Measurements from ENCODE around the gene CNTN5. TPM values are rescaled to one million over a fixed set of nuclear protein-coding genes. Genes with fewer than 3 reads are reported as not detected.
A peak's percentile ranks its signal among the peaks of the same experiment; 100 is the strongest.

Gene CNTN5
- total RNA-seq, 1 donor from 2014 or later = 0.24 TPM

GRCh38 chr11:100328626-100329340 is 1308.0 kb downstream of the CNTN5 start:
- no peaks in the 10 kb centered on the region for H3K4me1 ChIP-seq
- intact Hi-C loops (cut with DNase I) = no loop called here
- no peaks in the 10 kb centered on the region for H3K9me3 ChIP-seq
- DNase-seq (no peak), ATAC-seq (no peak)
- H3K36me3 ChIP-seq = no peaks in the 10 kb centered on the region
- no peak overlapping the region for H3K4me3 ChIP-seq
- no peak for TF ChIP-seq CTCF (IDR thresholded peaks at IDR 0.05)
- no peaks in the 10 kb centered on the region for H3K27me3 ChIP-seq (ENCODE audit: low read depth)
- no peak overlapping the region for H3K27ac ChIP-seq

- H3K27me3 ChIP-seq (ENCODE audit: low read depth) = no peaks in the 10 kb centered on the region
- no peaks in the 10 kb centered on the region for H3K9me3 ChIP-seq
- intact Hi-C loops (cut with DNase I) = no loop called here
- H3K4me1 ChIP-seq = no peaks in the 10 kb centered on the region
- no peak overlapping the region for H3K27ac ChIP-seq
- no peaks in the 10 kb centered on the region for H3K36me3 ChIP-seq
- no peak for DNase-seq
- no peak for ATAC-seq
- no peak overlapping the region for H3K4me3 ChIP-seq
- TF ChIP-seq CTCF (IDR thresholded peaks at IDR 0.05) = no peak
Observed at GRCh38 chr11:100329352-100329751, 1308.6 kb downstream of the CNTN5 start.

GRCh38 chr11:100336873-100337272 is 1316.1 kb downstream of the CNTN5 start:
- Histone ChIP-seq H3K27me3 (ENCODE audit: low read depth) (no peaks in the 10 kb centered on the region), H3K36me3 (no peaks in the 10 kb centered on the region), H3K27ac (no peak overlapping the region), H3K4me1 (no peaks in the 10 kb centered on the region), H3K9me3 (no peaks in the 10 kb centered on the region), H3K4me3 (no peak overlapping the region)
- DNase-seq (no peak), ATAC-seq (no peak)
- no peak for TF ChIP-seq CTCF (IDR thresholded peaks at IDR 0.05)
- intact Hi-C loops (cut with DNase I) = no loop called here

- ATAC-seq (no peak), DNase-seq (no peak)
- no peaks in the 10 kb centered on the region for H3K27me3 ChIP-seq (ENCODE audit: low read depth)
- H3K4me1 ChIP-seq = no peaks in the 10 kb centered on the region
- H3K36me3 ChIP-seq = no peaks in the 10 kb centered on the region
- no peak overlapping the region for H3K4me3 ChIP-seq
- H3K27ac ChIP-seq = no peak overlapping the region
- intact Hi-C loops (cut with DNase I) = no loop called here
- no peaks in the 10 kb centered on the region for H3K9me3 ChIP-seq
- no peak for TF ChIP-seq CTCF (IDR thresholded peaks at IDR 0.05)
Observed at GRCh38 chr11:100338144-100338840, 1317.5 kb downstream of the CNTN5 start.

- DNase-seq (no peak), ATAC-seq (peak; percentile 45 to 72)
- intact Hi-C loops (cut with DNase I) = no loop called here
- no peak for TF ChIP-seq CTCF (IDR thresholded peaks at IDR 0.05)
- Histone ChIP-seq H3K36me3 (no peaks in the 10 kb centered on the region), H3K4me1 (no peaks in the 10 kb centered on the region), H3K9me3 (no peaks in the 10 kb centered on the region), H3K4me3 (peak overlapping the region; percentile 30), H3K27me3 (ENCODE audit: low read depth) (no peaks in the 10 kb centered on the region), H3K27ac (no peak overlapping the region)
Observed at GRCh38 chr11:100340466-100341319, 1319.9 kb downstream of the CNTN5 start.

Data from lower lobe of right lung (tissue), 2 donors.